Epithelial cell of proximal tubule (primary cell): Measurements from ENCODE around the gene SDK1. TPM values are rescaled to one million over a fixed set of nuclear protein-coding genes. Genes with fewer than 3 reads are reported as not detected.

Experiments used
- DNase-seq: peaks from one replicate; pipeline ENCODE4 v3.0.0-alpha.2; 2011; ENCODE audit warnings: low read depth
- H3K4me3 ChIP-seq: 2 replicates; pipeline ENCODE4 v1.5.1; 2011; ENCODE audit warnings: low read depth, mild to moderate bottlenecking, low read length
- CTCF ChIP-seq: conservative IDR thresholded peaks from 2 replicates; pipeline ENCODE4 v1.5.1; 2012; ENCODE audit warnings: low read depth, mild to moderate bottlenecking, low read length
- total RNA-seq: library from RNA; depleted of rRNA; stranded (reverse); fragments of >200 nt; gene quantifications from 2 replicates; pipeline ENCODE4 v1.2.3, GENCODE V29; 2015

SDK1 gene
- total RNA-seq, 1 donor from 2014 or later: 0.75 TPM

GRCh38 chr7:4178416-4178815, 877.4 kb downstream of the SDK1 start:
- TF ChIP-seq CTCF: no peak
- no peak for DNase-seq
- H3K4me3 ChIP-seq: no peak overlapping the region

- no peak overlapping the region for H3K4me3 ChIP-seq
- TF ChIP-seq CTCF: no peak
- no peak for DNase-seq
Measured at GRCh38 chr7:4178916-4179687, 878.0 kb downstream of the SDK1 start.

- no peak for TF ChIP-seq CTCF
- no peak overlapping the region for H3K4me3 ChIP-seq
- no peak for DNase-seq
Measured at GRCh38 chr7:4179688-4180380, 878.8 kb downstream of the SDK1 start.

- no peak for DNase-seq
- TF ChIP-seq CTCF: no peak
- H3K4me3 ChIP-seq: no peak overlapping the region
Measured at GRCh38 chr7:4181446-4181845, 880.4 kb downstream of the SDK1 start.

GRCh38 chr7:4182605-4183300, 881.7 kb downstream of the SDK1 start:
- DNase-seq: no peak
- no peak overlapping the region for H3K4me3 ChIP-seq
- no peak for TF ChIP-seq CTCF

GRCh38 chr7:4184653-4185052, 883.6 kb downstream of the SDK1 start:
- DNase-seq: no peak
- no peak overlapping the region for H3K4me3 ChIP-seq
- no peak for TF ChIP-seq CTCF
